GM21717 (cell line): Measurements from ENCODE around the gene PGPEP1.
A peak's percentile ranks its signal among the peaks of the same experiment; 100 is the strongest.
"Not testable (repeated sequence)": the region's sequence is repeated elsewhere in the genome, so short reads cannot be mapped to it uniquely, and the experiment has no call there.

Source experiments
- ATAC-seq: cut with Tn5 transposase; IDR thresholded peaks from one replicate; pipeline ENCODE4 v1.9.1; 2021; ENCODE audit warnings: mild to moderate bottlenecking, moderate library complexity; ENCODE audit not compliant: unreplicated experiment

The PGPEP1 gene

GRCh38 chr19:18363787-18364186, 23.4 kb downstream of the PGPEP1 start:
- no peak for ATAC-seq

- ATAC-seq: not testable (repeated sequence)
Measured at GRCh38 chr19:18364277-18364825, 24.0 kb downstream of the PGPEP1 start.

GRCh38 chr19:18364826-18365528, 24.6 kb downstream of the PGPEP1 start:
- no peak for ATAC-seq

GRCh38 chr19:18366021-18366435, 25.6 kb downstream of the PGPEP1 start:
- ATAC-seq: no peak

GRCh38 chr19:18368504-18369222, 28.3 kb downstream of the PGPEP1 start:
- no peak for ATAC-seq

- no peak for ATAC-seq
Measured at GRCh38 chr19:18373407-18373891, 33.1 kb downstream of the PGPEP1 start.

- ATAC-seq: peak; percentile 71
Measured at GRCh38 chr19:18373892-18374629, 33.7 kb downstream of the PGPEP1 start.

GRCh38 chr19:18377026-18377425, 36.6 kb downstream of the PGPEP1 start:
- ATAC-seq: no peak

- no peak for ATAC-seq
Measured at GRCh38 chr19:18379803-18380747, 39.7 kb downstream of the PGPEP1 start.

GRCh38 chr19:18380843-18381242, 40.4 kb downstream of the PGPEP1 start:
- no peak for ATAC-seq

- ATAC-seq: not testable (repeated sequence)
Measured at GRCh38 chr19:18383622-18384021, 43.2 kb downstream of the PGPEP1 start.

- no peak for ATAC-seq
Measured at GRCh38 chr19:18384775-18385174, 44.4 kb downstream of the PGPEP1 start.

- no peak for ATAC-seq
Measured at GRCh38 chr19:18385359-18385674, 44.9 kb downstream of the PGPEP1 start.

GRCh38 chr19:18385675-18386542, 45.5 kb downstream of the PGPEP1 start, which contains the start of gene GDF15:
TSS of gene GDF15 (plus strand) at chr19:18386158. CDS start at chr19:18386190, 32 bp downstream.
- ATAC-seq: no peak

GRCh38 chr19:18386543-18387271, 46.3 kb downstream of the PGPEP1 start:
- no peak for ATAC-seq

GRCh38 chr19:18388100-18388959, 47.9 kb downstream of the PGPEP1 start:
- no peak for ATAC-seq

- ATAC-seq: no peak
Measured at GRCh38 chr19:18388960-18389725, 48.7 kb downstream of the PGPEP1 start.
